ENCODE results near the gene C11orf97. TPM values are rescaled to one million over a fixed set of nuclear protein-coding genes. Genes with fewer than 3 reads are reported as not detected.

C11orf97 gene
- total RNA-seq, 1 experiment from 2014 or later, result not detected

GRCh38 chr11:94469416-94469815 is 42.8 kb upstream of the C11orf97 start:
- Histone ChIP-seq H3K79me2 (ENCODE audit: insufficient read depth, low read length) (no peaks in the 10 kb centered on the region), H3K27ac (ENCODE audit: low read depth, low read length) (no peak overlapping the region), H3K9me3 (ENCODE audit: control insufficient read depth in 1 of 2, insufficient read depth in 1 of 2, low read depth in 1 of 2, low read length in 2 of 2) (no peaks in the 10 kb centered on the region), H3K4me1 (ENCODE audit: control insufficient read depth in 1 of 2, insufficient read depth in 2 of 2, low read length in 2 of 2) (no peaks in the 10 kb centered on the region), H3K4me3 (replicated peaks in 1 of 2; ENCODE audit: low read depth in 1 of 2, low read length in 2 of 2) (no peak overlapping the region), H3K4me2 (ENCODE audit: low read length) (no peak overlapping the region), H4K20me1 (ENCODE audit: insufficient read depth) (no peaks in the 10 kb centered on the region; the same call in 1 of the 2 replicates), H2AFZ (ENCODE audit: low read depth, low read length, poor library complexity, severe bottlenecking) (no peak overlapping the region), H3K9me2 (ENCODE audit: insufficient read depth) (no peaks in the 10 kb centered on the region), H3K9ac (ENCODE audit: low read length) (no peak overlapping the region), H3K36me3 (ENCODE audit: control insufficient read depth in 1 of 2, insufficient read depth in 2 of 2, low read length in 2 of 2) (peaks cover 6 to 16% of the 10 kb centered on the region in 2 experiments; a peak in 3 of 4 replicates), H3K27me3 (ENCODE audit: insufficient read depth, low read length) (no peaks in the 10 kb centered on the region)
- no TSS peak for BruUV-seq (replicated peaks)
- ATAC-seq (no peak), DNase-seq (ENCODE audit: low read depth, low spot score) (no peak)
- RAD21 ChIA-PET (ENCODE audit: low non-redundant PET in 1 of 2, low total read pairs in 2 of 2, uncharacterized antibody in 2 of 2, unreplicated experiment in 2 of 2), result no interaction called here
- no peak for TF ChIP-seq EZH2phosphoT487 (IDR thresholded peaks at IDR 0.05; ENCODE audit: borderline replicate concordance)
- no peak for TF ChIP-seq POLR2A (IDR thresholded peaks at IDR 0.05; ENCODE audit: borderline replicate concordance, extremely low read depth, insufficient read depth, insufficient read length)
- TF ChIP-seq EZH2 (IDR thresholded peaks at IDR 0.05), result no peak
- no peak for TF ChIP-seq CEBPB (IDR thresholded peaks at IDR 0.05; ENCODE audit: low read depth)
- no peak for TF ChIP-seq CTCF (IDR thresholded peaks at IDR 0.05 in 2 of 3, conservative IDR thresholded peaks at IDR 0.05 in 1 of 3; ENCODE audit: borderline replicate concordance in 1 of 3, insufficient read depth in 1 of 3, low read depth in 2 of 3, low read length in 2 of 3)
- TF ChIP-seq SP1 (IDR thresholded peaks at IDR 0.05; ENCODE audit: low read depth), result no peak
- TF ChIP-seq SRF (IDR thresholded peaks at IDR 0.05; ENCODE audit: low read depth), result no peak
- no peak for TF ChIP-seq ZBTB33 (IDR thresholded peaks at IDR 0.05; ENCODE audit: extremely low read depth, insufficient replicate concordance, low read length)
- no peak for TF ChIP-seq REST (IDR thresholded peaks at IDR 0.05; ENCODE audit: low read depth)
- TF ChIP-seq YY1 (IDR thresholded peaks at IDR 0.05; ENCODE audit: extremely low read depth, insufficient replicate concordance, low read depth, low read length), result no peak
- no peak for TF ChIP-seq SIN3A (IDR thresholded peaks at IDR 0.05; ENCODE audit: low read depth)
- no peak for TF ChIP-seq MAX (IDR thresholded peaks at IDR 0.05)
- TF ChIP-seq ZFX (IDR thresholded peaks at IDR 0.05), result no peak
- TF ChIP-seq ATF3 (IDR thresholded peaks at IDR 0.05), result no peak
- no peak for TF ChIP-seq JUND (IDR thresholded peaks at IDR 0.05)
- POLR2A ChIA-PET, result no interaction called here
- intact Hi-C loops (cut with micrococcal nuclease), result no loop called here
- CTCF ChIA-PET, result no interaction called here

All from HCT116 (cell line).